AG04450 (cell line): ENCODE measurements around the gene GNA12. TPM values are rescaled to one million over a fixed set of nuclear protein-coding genes. Genes with fewer than 3 reads are reported as not detected.

Source experiments
- CTCF ChIA-PET: fragments of 300-600, 350-600 bp; formaldehyde crosslinking; extraction: SDS; loops from one replicate; lab custom pipeline; 2022; ENCODE audit warnings: antibody characterized with exemption, inconsistent platforms; lab: Charles Lee
- POLR2A ChIA-PET: fragments of 350-600 bp; formaldehyde crosslinking; extraction: SDS; loops from one replicate; lab custom pipeline; 2021; ENCODE audit warnings: antibody characterized with exemption, inconsistent platforms; lab: Yijun Ruan, JAX
- DNase-seq: peaks from one replicate; pipeline ENCODE4 v3.0.0-alpha.2; 2011; ENCODE audit warnings: low read depth, low spot score
- H3K27ac ChIP-seq: one replicate; pipeline ENCODE4 v1.5.1; 2012; ENCODE audit warnings: low read depth, low read length, control low read depth
- H3K27me3 ChIP-seq: one replicate; pipeline ENCODE4 v1.6.0; 2012; ENCODE audit warnings: low read length; ENCODE audit not compliant: control insufficient read depth, insufficient read depth
- H3K4me3 ChIP-seq: 2 replicates; pipeline ENCODE4 v1.5.1; 2011; ENCODE audit warnings: mild to moderate bottlenecking, low read depth, low read length, control low read depth
- H3K9me3 ChIP-seq: 2 replicates; pipeline ENCODE4 v1.5.1; 2012; ENCODE audit warnings: low read length; ENCODE audit not compliant: control insufficient read depth, insufficient read depth
- polyA plus RNA-seq: library from polyadenylated mRNA; depleted of rRNA; stranded (reverse); fragments of >200 nt; gene quantifications from 2 replicates; pipeline ENCODE4 v1.2.3, GENCODE V29; 2011
- TF ChIP-seq, protein P1 (sequence below): IDR thresholded peaks from 2 replicates; pipeline ENCODE4 v1.5.1; 2011; ENCODE audit warnings: low read depth, low read length, control low read depth, inconsistent platforms

The GNA12 gene
- polyA plus RNA-seq, 1 experiment, result 97.4 TPM

DNA sequence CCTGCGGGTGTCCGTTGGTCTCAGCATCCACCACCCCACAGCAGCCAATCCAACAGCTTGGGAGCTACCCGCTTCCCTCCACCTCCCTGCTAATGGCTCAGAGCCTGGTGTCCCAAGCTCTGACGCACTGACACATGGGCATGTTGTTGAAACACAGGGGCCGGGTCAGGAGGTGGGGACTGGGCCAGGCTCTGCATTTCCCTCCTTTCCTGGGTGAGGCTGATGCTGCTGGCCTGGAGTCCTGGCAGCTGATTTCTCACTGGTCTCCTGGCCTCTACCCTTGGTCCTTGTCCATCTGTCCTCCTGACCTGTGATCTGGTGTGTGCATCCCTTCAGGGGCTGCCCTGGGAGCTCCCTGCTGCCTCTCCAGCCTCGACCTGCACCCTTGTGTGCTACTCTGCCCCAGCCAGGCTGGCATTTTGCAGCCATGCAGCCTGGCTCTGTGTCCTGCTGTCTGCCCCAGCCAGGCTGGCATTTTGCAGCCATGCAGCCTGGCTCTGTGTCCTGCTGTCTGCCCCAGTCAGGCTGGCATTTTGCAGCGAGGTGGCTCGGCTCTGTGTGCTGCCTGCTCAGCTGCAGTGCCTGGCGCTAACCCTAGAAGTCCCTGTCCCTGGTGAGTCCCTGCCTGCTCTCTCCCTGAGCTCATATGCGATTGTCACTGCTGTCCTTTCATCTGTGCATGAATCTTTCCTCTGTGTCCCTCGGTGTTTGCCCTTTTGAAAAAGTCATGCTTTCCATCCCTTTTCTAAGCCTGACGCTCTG lies 142.1 kb downstream of the GNA12 start:
- Histone ChIP-seq H3K27ac (no peak overlapping the region), H3K27me3 (peaks cover 3% of the 10 kb centered on the region), H3K9me3 (no peaks in the 10 kb centered on the region; the same call in 1 of the 2 replicates), H3K4me3 (no peak overlapping the region)
- TF ChIP-seq, protein P1, sequence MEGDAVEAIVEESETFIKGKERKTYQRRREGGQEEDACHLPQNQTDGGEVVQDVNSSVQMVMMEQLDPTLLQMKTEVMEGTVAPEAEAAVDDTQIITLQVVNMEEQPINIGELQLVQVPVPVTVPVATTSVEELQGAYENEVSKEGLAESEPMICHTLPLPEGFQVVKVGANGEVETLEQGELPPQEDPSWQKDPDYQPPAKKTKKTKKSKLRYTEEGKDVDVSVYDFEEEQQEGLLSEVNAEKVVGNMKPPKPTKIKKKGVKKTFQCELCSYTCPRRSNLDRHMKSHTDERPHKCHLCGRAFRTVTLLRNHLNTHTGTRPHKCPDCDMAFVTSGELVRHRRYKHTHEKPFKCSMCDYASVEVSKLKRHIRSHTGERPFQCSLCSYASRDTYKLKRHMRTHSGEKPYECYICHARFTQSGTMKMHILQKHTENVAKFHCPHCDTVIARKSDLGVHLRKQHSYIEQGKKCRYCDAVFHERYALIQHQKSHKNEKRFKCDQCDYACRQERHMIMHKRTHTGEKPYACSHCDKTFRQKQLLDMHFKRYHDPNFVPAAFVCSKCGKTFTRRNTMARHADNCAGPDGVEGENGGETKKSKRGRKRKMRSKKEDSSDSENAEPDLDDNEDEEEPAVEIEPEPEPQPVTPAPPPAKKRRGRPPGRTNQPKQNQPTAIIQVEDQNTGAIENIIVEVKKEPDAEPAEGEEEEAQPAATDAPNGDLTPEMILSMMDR, result no peak
- no peak for DNase-seq
- POLR2A ChIA-PET, result interaction anchor here (0.7 kb wide), 1 partner anchor 28 kb away, joined by 3 read pairs; no protein-coding TSS in a partner anchor
- CTCF ChIA-PET, result interaction anchor here (1.9 kb wide), 1 partner anchor 31 kb away, joined by 6 read pairs; no protein-coding TSS in a partner anchor

DNA sequence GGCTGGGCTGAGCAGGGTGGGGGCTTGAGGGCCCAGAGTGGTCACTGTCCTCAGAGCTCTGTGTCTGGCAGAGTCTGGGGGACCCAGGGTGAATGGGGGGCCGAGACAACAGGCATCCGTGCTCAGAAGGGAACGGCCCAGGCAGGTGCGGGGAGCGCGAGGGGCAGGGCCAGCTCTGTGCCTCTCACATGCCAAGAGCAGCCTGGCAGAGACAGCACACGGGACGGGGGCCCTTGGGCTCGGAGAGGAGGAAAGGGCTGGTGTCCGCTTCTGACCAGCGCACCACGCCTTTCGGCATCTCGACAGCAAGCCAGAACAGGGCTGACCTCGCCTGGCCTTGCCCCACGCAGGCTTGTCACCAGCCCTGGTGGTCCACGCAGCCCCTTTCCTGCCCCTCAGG lies 142.7 kb downstream of the GNA12 start:
- ChIA-PET POLR2A (interaction anchor here (0.7 kb wide), 1 partner anchor 29 kb away, joined by 3 read pairs; no protein-coding TSS in a partner anchor), CTCF (interaction anchor here (0.6 to 1.9 kb wide), 2 partner anchors 31 to 119 kb away, joined by 5 to 6 read pairs; no protein-coding TSS in a partner anchor)
- no peak for DNase-seq
- Histone ChIP-seq H3K4me3 (no peak overlapping the region), H3K27me3 (peaks cover 3% of the 10 kb centered on the region), H3K27ac (no peak overlapping the region), H3K9me3 (no peaks in the 10 kb centered on the region; the same call in 1 of the 2 replicates)
- TF ChIP-seq, protein P1, result no peak

DNA sequence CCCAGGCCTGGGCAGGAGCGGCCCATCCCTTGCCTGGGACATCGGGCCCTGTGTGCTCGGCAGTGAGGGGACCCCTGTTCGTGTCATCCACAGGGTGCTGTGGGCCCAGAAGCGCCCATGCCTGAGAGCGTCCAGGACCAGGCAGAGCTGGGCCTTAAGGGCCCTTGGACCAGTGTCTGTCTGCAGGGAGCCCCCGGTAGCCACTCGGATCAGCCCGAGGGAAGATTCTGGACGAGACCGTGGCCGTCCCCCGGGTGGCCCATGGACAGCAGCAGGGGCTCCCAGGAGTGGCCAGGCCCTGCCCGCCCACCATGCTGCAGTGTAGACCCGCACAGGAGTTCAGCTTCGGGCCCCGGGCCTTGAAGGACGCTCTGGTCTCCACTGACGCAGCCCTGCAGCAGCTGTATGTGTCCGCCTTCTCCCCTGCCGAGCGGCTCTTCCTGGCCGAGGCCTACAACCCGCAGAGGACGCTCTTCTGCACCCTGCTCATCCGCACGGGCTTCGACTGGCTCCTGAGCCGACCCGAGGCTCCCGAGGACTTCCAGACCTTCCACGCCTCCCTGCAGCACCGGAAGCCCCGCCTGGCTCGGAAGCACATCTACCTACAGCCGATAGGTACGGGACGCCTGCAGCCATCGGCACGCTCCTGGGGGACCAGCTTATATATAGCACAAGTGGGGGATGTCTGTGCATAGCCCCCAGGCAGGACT lies 143.8 kb downstream of the GNA12 start:
- DNase-seq, result no peak
- Histone ChIP-seq H3K4me3 (no peak overlapping the region), H3K9me3 (no peaks in the 10 kb centered on the region; the same call in 1 of the 2 replicates), H3K27ac (no peak overlapping the region), H3K27me3 (peaks cover 3% of the 10 kb centered on the region)
- ChIA-PET POLR2A (no interaction called here), CTCF (no interaction called here)
- TF ChIP-seq, protein P1, result no peak

DNA sequence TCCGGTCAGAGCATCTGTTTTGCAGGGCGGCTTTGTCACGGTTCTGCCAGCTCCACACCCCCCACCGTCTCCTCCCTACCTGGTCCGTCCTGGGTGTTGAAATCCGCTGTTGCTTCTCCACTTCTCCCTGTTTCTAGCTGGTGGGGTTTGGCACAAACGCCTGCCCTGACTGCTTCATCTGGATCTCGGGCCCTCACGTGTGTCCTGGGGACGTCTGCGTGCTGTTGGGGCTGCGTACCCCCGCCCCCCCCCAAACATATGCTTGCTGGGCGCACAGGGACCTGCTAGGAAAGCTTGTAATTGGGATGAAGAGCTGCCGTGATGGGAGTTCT lies 144.9 kb downstream of the GNA12 start:
- DNase-seq, result no peak
- no peaks in the 10 kb centered on the region; the same call in 1 of the 2 replicates for H3K9me3 ChIP-seq
- POLR2A ChIA-PET, result no interaction called here
- no peak overlapping the region for H3K27ac ChIP-seq
- CTCF ChIA-PET, result interaction anchor here (0.6 kb wide), 1 partner anchor 8 kb away, joined by 4 read pairs; no protein-coding TSS in a partner anchor
- TF ChIP-seq, protein P1, result no peak
- no peak overlapping the region for H3K4me3 ChIP-seq
- H3K27me3 ChIP-seq, result peaks cover 3% of the 10 kb centered on the region
